T1000 (cell line): ENCODE measurements around the gene CDH6.

Experiments
- DNase-seq: peaks from one replicate; lab custom pipeline; 2025; ENCODE audit warnings: mixed read lengths; lab: John Stamatoyannopoulos, UW

Gene CDH6

GRCh38 chr5:31197183-31197582, 3.7 kb downstream of the CDH6 start:
- no peak for DNase-seq

GRCh38 chr5:31204958-31205357, 11.5 kb downstream of the CDH6 start:
- DNase-seq, result no peak

GRCh38 chr5:31208043-31208442, 14.6 kb downstream of the CDH6 start:
- DNase-seq, result no peak

- DNase-seq, result no peak
Observed at GRCh38 chr5:31209334-31209733, 15.8 kb downstream of the CDH6 start.

- DNase-seq, result no peak
Observed at GRCh38 chr5:31211098-31211497, 17.6 kb downstream of the CDH6 start.

- DNase-seq, result no peak
Observed at GRCh38 chr5:31213257-31213656, 19.8 kb downstream of the CDH6 start.

- DNase-seq, result no peak
Observed at GRCh38 chr5:31213705-31214121, 20.2 kb downstream of the CDH6 start.

- no peak for DNase-seq
Observed at GRCh38 chr5:31214229-31214628, 20.7 kb downstream of the CDH6 start.

GRCh38 chr5:31215236-31215635, 21.8 kb downstream of the CDH6 start:
- DNase-seq, result no peak

GRCh38 chr5:31217446-31217845, 24.0 kb downstream of the CDH6 start:
- no peak for DNase-seq

- no peak for DNase-seq
Observed at GRCh38 chr5:31218978-31219377, 25.5 kb downstream of the CDH6 start.

GRCh38 chr5:31221001-31221400, 27.5 kb downstream of the CDH6 start:
- no peak for DNase-seq

- DNase-seq, result no peak
Observed at GRCh38 chr5:31225118-31225517, 31.6 kb downstream of the CDH6 start.

- DNase-seq, result no peak
Observed at GRCh38 chr5:31225613-31226012, 32.1 kb downstream of the CDH6 start.

GRCh38 chr5:31226651-31227050, 33.2 kb downstream of the CDH6 start:
- DNase-seq, result no peak

- no peak for DNase-seq
Observed at GRCh38 chr5:31229266-31229665, 35.8 kb downstream of the CDH6 start.

GRCh38 chr5:31231177-31231838, 37.8 kb downstream of the CDH6 start:
- DNase-seq, result no peak

GRCh38 chr5:31232273-31232888, 38.9 kb downstream of the CDH6 start:
- no peak for DNase-seq

- no peak for DNase-seq
Observed at GRCh38 chr5:31235381-31235780, 41.9 kb downstream of the CDH6 start.

- DNase-seq, result no peak
Observed at GRCh38 chr5:31236339-31236738, 42.9 kb downstream of the CDH6 start.

- DNase-seq, result no peak
Observed at GRCh38 chr5:31237174-31237573, 43.7 kb downstream of the CDH6 start.

- no peak for DNase-seq
Observed at GRCh38 chr5:31238497-31238896, 45.0 kb downstream of the CDH6 start.

GRCh38 chr5:31244921-31245320, 51.4 kb downstream of the CDH6 start:
- DNase-seq, result no peak

- DNase-seq, result no peak
Observed at GRCh38 chr5:31247381-31247780, 53.9 kb downstream of the CDH6 start.
